HepG2 (cell line): Measurements from ENCODE around the gene ARF6. TPM values are rescaled to one million over a fixed set of nuclear protein-coding genes. Genes with fewer than 3 reads are reported as not detected.

ENCODE experiments used
- ATAC-seq: fragments of 200-7000 bp; cut with Tn5 transposase; 3 replicates; pipeline ENCODE4 v1.9.1; 2020; ENCODE audit warnings: mild to moderate bottlenecking, moderate library complexity
- BruUV-seq: library from RNA; stranded (reverse); fragments of 400-500 nt; replicated peaks from 2 replicates; lab custom pipeline; 2021; lab: Mats Ljungman, UMichigan
- CTCF ChIA-PET: fragments of 300-600 bp; formaldehyde crosslinking; extraction: SDS; loops from one replicate; lab custom pipeline; 2021; ENCODE audit warnings: low total read pairs, inconsistent platforms, low intra/inter-chr PET ratio; lab: Yijun Ruan, JAX
- POLR2A ChIA-PET: fragments of 350-600 bp; sonication (Branson Sonifier 250); formaldehyde crosslinking; loops from one replicate; lab custom pipeline; 2020; ENCODE audit warnings: antibody characterized with exemption, inconsistent platforms; lab: Yijun Ruan, JAX
- DNase-seq: peaks from one replicate; pipeline ENCODE4 v3.0.0-alpha.2; 2015; ENCODE audit warnings: low spot score
- FAIRE-seq: peaks from 3 replicates; lab custom pipeline; 2011; peaks lifted over from hg19 to GRCh38; lab: Jason Lieb, UNC
- H2AFZ ChIP-seq: one replicate; pipeline ENCODE4 v1.6.1; 2011; ENCODE audit warnings: low read length, inconsistent platforms
- H3K27ac ChIP-seq: fragments of 300-600 bp; 3 replicates; pipeline ENCODE4 v1.8.0; 2011; ENCODE audit warnings: mixed run types, mild to moderate bottlenecking, mixed read lengths, low read length, inconsistent platforms; ENCODE audit not compliant: insufficient read depth; ENCODE audit errors: extremely low read length
- H3K27me3 ChIP-seq, 2 experiments: fragments of 200-600 bp in 1 of 2; 2 replicates in 1 of 2; 3 replicates in 1 of 2; pipeline versions ENCODE4 v1.6.0 to v1.8.0; 2011; ENCODE audit warnings: low read length in 2 of 2, mild to moderate bottlenecking in 2 of 2, moderate library complexity in 2 of 2, inconsistent platforms in 1 of 2; ENCODE audit not compliant: insufficient read depth in 2 of 2, control insufficient read depth in 1 of 2
- H3K36me3 ChIP-seq, 2 experiments: fragments of 200-600 bp in 1 of 2; replicated peaks in 1 of 2; 2 replicates in 1 of 2; 3 replicates in 1 of 2; pipeline versions ENCODE4 v1.5.1 to v1.8.0; 2011; ENCODE audit warnings: low read length in 2 of 2, inconsistent platforms in 1 of 2; ENCODE audit not compliant: insufficient read depth in 2 of 2, control insufficient read depth in 1 of 2
- H3K4me1 ChIP-seq: 2 replicates; pipeline ENCODE4 v1.5.1; 2012; ENCODE audit warnings: low read length, inconsistent platforms; ENCODE audit not compliant: insufficient read depth
- H3K4me2 ChIP-seq: 2 replicates; pipeline ENCODE4 v1.6.0; 2011; ENCODE audit warnings: low read depth, low read length, inconsistent platforms
- H3K4me3 ChIP-seq, 3 experiments: fragments of 200-600 bp in 1 of 3; sonication (generic), shearing (Covaris generic) in 1 of 3; replicated peaks in 1 of 3; 2 replicates each; pipeline ENCODE4 v1.5.1; 2011 to 2016; ENCODE audit warnings: low read length in 3 of 3, inconsistent platforms in 2 of 3, low read depth in 2 of 3, mild to moderate bottlenecking in 2 of 3, control low read depth in 1 of 3, mixed read lengths in 1 of 3; ENCODE audit not compliant: insufficient read depth in 1 of 3
- H3K79me2 ChIP-seq: one replicate; pipeline ENCODE4 v1.6.1; 2011; ENCODE audit warnings: low read length, inconsistent platforms; ENCODE audit not compliant: insufficient read depth
- H3K9ac ChIP-seq: 2 replicates; pipeline ENCODE4 v1.6.0; 2011; ENCODE audit warnings: mild to moderate bottlenecking, low read depth, low read length, inconsistent platforms; ENCODE audit not compliant: insufficient read depth
- H3K9me3 ChIP-seq: 2 replicates; pipeline ENCODE4 v1.5.1; 2012; ENCODE audit warnings: mild to moderate bottlenecking, low read length
- H4K20me1 ChIP-seq: 2 replicates; pipeline ENCODE4 v1.6.0; 2011; ENCODE audit warnings: inconsistent platforms, mild to moderate bottlenecking, low read length, moderate library complexity; ENCODE audit not compliant: insufficient read depth
- GZF1 ChIP-seq: sonication (generic); formaldehyde crosslinking; IDR thresholded peaks from 2 replicates; pipeline ENCODE4 v1.5.1; 2020; ENCODE audit warnings: mild to moderate bottlenecking, missing genetic modification reagents
- HMG20A ChIP-seq: IDR thresholded peaks from 2 replicates; pipeline ENCODE4 v1.6.1; 2016; ENCODE audit warnings: borderline replicate concordance
- MED8 ChIP-seq: sonication (generic); formaldehyde crosslinking; IDR thresholded peaks from 2 replicates; pipeline ENCODE4 v1.8.1; 2023; ENCODE audit warnings: mild to moderate bottlenecking, missing genetic modification reagents; ENCODE audit not compliant: insufficient replicate concordance
- PRPF4 ChIP-seq: fragments of 200-400 bp; formaldehyde crosslinking; IDR thresholded peaks from 2 replicates; pipeline ENCODE4 v1.6.1; 2016; ENCODE audit warnings: low read length, low read depth; ENCODE audit not compliant: poor library complexity, severe bottlenecking
- REPIN1 ChIP-seq: sonication (generic); formaldehyde crosslinking; IDR thresholded peaks from 2 replicates; pipeline ENCODE4 v1.8.0; 2022; ENCODE audit warnings: missing genetic modification reagents, low read depth, mild to moderate bottlenecking, borderline replicate concordance
- SIN3A ChIP-seq: IDR thresholded peaks from 2 replicates; pipeline ENCODE4 v1.6.1; 2011; ENCODE audit warnings: low read depth, mild to moderate bottlenecking, control low read depth, low read length, borderline replicate concordance
- ZNF546 ChIP-seq: sonication (generic); formaldehyde crosslinking; conservative IDR thresholded peaks from 2 replicates; pipeline ENCODE4 v1.8.1; 2023; ENCODE audit warnings: mild to moderate bottlenecking, missing genetic modification reagents
- WGBS: methylation state at CpG from one replicate; pipeline ENCODE4 v1.1.6; 2017; ENCODE audit warnings: low lambda C conversion rate; 5-methylcytosine and 5-hydroxymethylcytosine counted together
- in situ Hi-C: cut with HindIII; loops from 2 replicates; pipeline ENCODE4 v1.10.0; 2017; ENCODE audit warnings: low pct_unique_long_range_greater_than_20kb; ENCODE audit not compliant: extremely low pct_ligation_motif_present
- intact Hi-C: fragments of 100-400 bp; cut with micrococcal nuclease; formaldehyde crosslinking; loops from one replicate; pipeline ENCODE4 v1.10.0; 2022; ENCODE audit not compliant: unreplicated experiment
- polyA plus RNA-seq, 8 experiments: library from polyadenylated mRNA; depleted of rRNA in 3 of 8; stranded (reverse) in 7 of 8; unstranded in 1 of 8; fragments of >200 nt; fragmentation: Illumina TruSeq in 4 of 8; extraction: Trizol in 4 of 8; gene quantifications; 2 replicates each; pipeline versions ENCODE4 v1.2.1 to v1.2.3, GENCODE V29; 2011 to 2016; ENCODE audit warnings: low read depth in 4 of 8, missing spikeins in 1 of 8, mixed read lengths in 1 of 8; ENCODE audit not compliant: insufficient read depth in 1 of 8
- total RNA-seq, 5 experiments: library from RNA; depleted of rRNA; stranded (reverse); fragments of >200 nt; fragmentation: Illumina TruSeq; extraction: Trizol; gene quantifications; 2 replicates each; pipeline ENCODE4 v1.2.3, GENCODE V29; 2016; ENCODE audit warnings: low read depth in 1 of 5
- TF ChIP-seq, protein P1 (sequence below): IDR thresholded peaks from 2 replicates; pipeline ENCODE4 v1.6.1; 2016; ENCODE audit warnings: missing compliant biosample characterization, missing genetic modification reagents, borderline replicate concordance
- TF ChIP-seq, protein P2 (sequence below): sonication (generic); formaldehyde crosslinking; IDR thresholded peaks from one replicate; pipeline ENCODE4 v1.5.1; 2020; ENCODE audit warnings: mild to moderate bottlenecking, missing genetic modification reagents; ENCODE audit errors: not compliant biosample characterization

Gene ARF6
- total and polyA plus RNA-seq, 2 of the 13 experiments (the other 11 are each of a cell fraction or from before 2014, with no cell fraction given), result 12.7 to 31.9 TPM

DNA sequence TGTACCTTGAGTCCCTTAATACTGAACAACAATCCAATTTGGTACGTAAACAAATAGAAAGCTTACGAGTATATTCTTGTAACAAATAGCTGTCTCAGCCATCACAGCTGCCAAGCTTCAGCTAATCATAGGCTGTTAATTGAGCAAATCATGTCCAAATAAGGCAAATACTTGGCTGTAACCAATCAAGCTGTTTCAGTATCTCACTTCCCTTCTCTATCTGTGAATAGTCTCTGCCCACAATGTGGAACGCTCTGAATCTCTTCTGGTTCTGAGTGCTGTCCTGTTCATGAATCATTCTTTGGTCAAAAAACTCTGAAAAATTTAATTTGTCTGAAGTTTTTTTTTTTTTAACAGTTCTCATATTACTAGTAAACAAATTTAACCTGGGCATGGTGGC is 34.5 kb upstream of the ARF6 start:
- FAIRE-seq (no peak), DNase-seq (no peak), ATAC-seq (no peak)
- H3K27me3 ChIP-seq, result no peaks in the 10 kb centered on the region; a peak in 1 of 5 replicates
- H2AFZ ChIP-seq, result peak overlapping the region; percentile 42
- no peak overlapping the region for H3K27ac ChIP-seq
- H3K36me3 ChIP-seq, result no peaks in the 10 kb centered on the region
- intact Hi-C loops, result no loop called here
- H3K9me3 ChIP-seq, result no peaks in the 10 kb centered on the region
- peaks cover 12% of the 10 kb centered on the region for H3K4me1 ChIP-seq
- in situ Hi-C loops, result loop anchor here (25.0 kb wide), 2 partner anchors 379 to 679 kb away; partner anchors contain the start of genes MAP4K5 and SOS2
- H3K4me2 ChIP-seq, result no peak overlapping the region
- WGBS, result 94% methylated on average over 3 of the region's 3 CpGs
- no TSS peak for BruUV-seq
- no peaks in the 10 kb centered on the region for H3K79me2 ChIP-seq
- CTCF ChIA-PET, result no interaction called here
- TF ChIP-seq SIN3A (no peak), GZF1 (no peak), ZNF546 (CRISPR knock-in tag) (no peak), REPIN1 (CRISPR knock-in tag) (no peak), PRPF4 (no peak), HMG20A (CRISPR knock-in tag) (no peak), MED8 (no peak)
- TF ChIP-seq, protein P1, sequence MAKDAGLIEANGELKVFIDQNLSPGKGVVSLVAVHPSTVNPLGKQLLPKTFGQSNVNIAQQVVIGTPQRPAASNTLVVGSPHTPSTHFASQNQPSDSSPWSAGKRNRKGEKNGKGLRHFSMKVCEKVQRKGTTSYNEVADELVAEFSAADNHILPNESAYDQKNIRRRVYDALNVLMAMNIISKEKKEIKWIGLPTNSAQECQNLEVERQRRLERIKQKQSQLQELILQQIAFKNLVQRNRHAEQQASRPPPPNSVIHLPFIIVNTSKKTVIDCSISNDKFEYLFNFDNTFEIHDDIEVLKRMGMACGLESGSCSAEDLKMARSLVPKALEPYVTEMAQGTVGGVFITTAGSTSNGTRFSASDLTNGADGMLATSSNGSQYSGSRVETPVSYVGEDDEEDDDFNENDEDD, result no peak
- TF ChIP-seq, protein P2, sequence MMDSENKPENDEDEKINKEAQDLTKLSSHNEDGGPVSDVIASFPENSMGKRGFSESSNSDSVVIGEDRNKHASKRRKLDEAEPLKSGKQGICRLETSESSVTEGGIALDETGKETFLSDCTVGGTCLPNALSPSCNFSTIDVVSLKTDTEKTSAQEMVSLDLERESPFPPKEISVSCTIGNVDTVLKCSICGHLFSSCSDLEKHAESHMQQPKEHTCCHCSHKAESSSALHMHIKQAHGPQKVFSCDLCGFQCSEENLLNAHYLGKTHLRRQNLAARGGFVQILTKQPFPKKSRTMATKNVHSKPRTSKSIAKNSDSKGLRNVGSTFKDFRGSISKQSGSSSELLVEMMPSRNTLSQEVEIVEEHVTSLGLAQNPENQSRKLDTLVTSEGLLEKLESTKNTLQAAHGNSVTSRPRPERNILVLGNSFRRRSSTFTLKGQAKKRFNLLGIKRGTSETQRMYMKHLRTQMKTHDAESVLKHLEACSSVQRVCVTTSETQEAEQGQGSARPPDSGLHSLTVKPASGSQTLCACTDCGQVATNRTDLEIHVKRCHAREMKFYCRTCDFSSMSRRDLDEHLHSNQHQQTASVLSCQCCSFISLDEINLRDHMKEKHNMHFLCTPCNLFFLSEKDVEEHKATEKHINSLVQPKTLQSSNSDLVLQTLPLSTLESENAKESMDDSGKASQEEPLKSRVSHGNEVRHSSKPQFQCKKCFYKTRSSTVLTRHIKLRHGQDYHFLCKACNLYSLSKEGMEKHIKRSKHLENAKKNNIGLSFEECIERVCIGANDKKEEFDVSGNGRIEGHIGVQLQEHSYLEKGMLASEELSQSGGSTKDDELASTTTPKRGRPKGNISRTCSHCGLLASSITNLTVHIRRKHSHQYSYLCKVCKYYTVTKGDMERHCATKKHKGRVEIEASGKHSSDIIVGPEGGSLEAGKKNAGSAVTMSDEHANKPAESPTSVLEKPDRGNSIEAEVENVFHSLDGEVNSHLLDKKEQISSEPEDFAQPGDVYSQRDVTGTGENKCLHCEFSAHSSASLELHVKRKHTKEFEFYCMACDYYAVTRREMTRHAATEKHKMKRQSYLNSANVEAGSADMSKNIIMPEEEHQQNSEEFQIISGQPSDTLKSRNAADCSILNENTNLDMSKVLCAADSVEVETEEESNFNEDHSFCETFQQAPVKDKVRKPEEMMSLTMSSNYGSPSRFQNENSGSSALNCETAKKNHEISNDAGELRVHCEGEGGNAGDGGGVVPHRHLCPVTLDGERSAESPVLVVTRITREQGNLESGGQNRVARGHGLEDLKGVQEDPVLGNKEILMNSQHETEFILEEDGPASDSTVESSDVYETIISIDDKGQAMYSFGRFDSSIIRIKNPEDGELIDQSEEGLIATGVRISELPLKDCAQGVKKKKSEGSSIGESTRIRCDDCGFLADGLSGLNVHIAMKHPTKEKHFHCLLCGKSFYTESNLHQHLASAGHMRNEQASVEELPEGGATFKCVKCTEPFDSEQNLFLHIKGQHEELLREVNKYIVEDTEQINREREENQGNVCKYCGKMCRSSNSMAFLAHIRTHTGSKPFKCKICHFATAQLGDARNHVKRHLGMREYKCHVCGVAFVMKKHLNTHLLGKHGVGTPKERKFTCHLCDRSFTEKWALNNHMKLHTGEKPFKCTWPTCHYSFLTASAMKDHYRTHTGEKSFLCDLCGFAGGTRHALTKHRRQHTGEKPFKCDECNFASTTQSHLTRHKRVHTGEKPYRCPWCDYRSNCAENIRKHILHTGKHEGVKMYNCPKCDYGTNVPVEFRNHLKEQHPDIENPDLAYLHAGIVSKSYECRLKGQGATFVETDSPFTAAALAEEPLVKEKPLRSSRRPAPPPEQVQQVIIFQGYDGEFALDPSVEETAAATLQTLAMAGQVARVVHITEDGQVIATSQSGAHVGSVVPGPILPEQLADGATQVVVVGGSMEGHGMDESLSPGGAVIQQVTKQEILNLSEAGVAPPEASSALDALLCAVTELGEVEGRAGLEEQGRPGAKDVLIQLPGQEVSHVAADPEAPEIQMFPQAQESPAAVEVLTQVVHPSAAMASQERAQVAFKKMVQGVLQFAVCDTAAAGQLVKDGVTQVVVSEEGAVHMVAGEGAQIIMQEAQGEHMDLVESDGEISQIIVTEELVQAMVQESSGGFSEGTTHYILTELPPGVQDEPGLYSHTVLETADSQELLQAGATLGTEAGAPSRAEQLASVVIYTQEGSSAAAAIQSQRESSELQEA (CRISPR knock-in tag), result no peak
- TF ChIP-seq, all 625 proteins: peak for 0
- no peak overlapping the region for H3K4me3 ChIP-seq
- POLR2A ChIA-PET, result no interaction called here
- no peak overlapping the region for H3K9ac ChIP-seq
- no peaks in the 10 kb centered on the region for H4K20me1 ChIP-seq
